ENCODE results near the gene EDN1.

GRCh38 chr6:12283904-12284303 lies 6.3 kb upstream of the EDN1 start:
- TF ChIP-seq CTCF (IDR thresholded peaks at IDR 0.05), result no peak
- TF ChIP-seq POLR2AphosphoS5 (IDR thresholded peaks at IDR 0.05), result no peak
- TF ChIP-seq POLR2A (IDR thresholded peaks at IDR 0.05), result no peak

Data from breast epithelium (tissue), 3 donors.